ENCODE measurements around the gene C2orf42.

Gene C2orf42

GRCh38 chr2:70122470-70122869 lies 68.3 kb downstream of the C2orf42 start:
- no peaks in the 10 kb centered on the region for H3K9me2 ChIP-seq (replicated peaks; ENCODE audit: low read depth, low read length)
- peaks cover 22% of the 10 kb centered on the region for H3F3A ChIP-seq (ENCODE audit: low read depth)
- TF ChIP-seq EZH2phosphoT487 (IDR thresholded peaks at IDR 0.05; ENCODE audit: borderline replicate concordance) (no peak), CTCF (conservative IDR thresholded peaks at IDR 0.05; ENCODE audit: low read length) (no peak)
- no peaks in the 10 kb centered on the region for H3K9me3 ChIP-seq (ENCODE audit: insufficient read depth, low read depth, low read length)
- H3K79me2 ChIP-seq (ENCODE audit: insufficient read depth, low read length) = peaks cover 9% of the 10 kb centered on the region
- no peaks in the 10 kb centered on the region for H4K20me1 ChIP-seq (ENCODE audit: insufficient read depth, low read length, poor library complexity, severe bottlenecking)
- no peaks in the 10 kb centered on the region for H3K36me3 ChIP-seq (ENCODE audit: insufficient read depth, low read length)
- no peak overlapping the region for H3K4me2 ChIP-seq (ENCODE audit: low read depth, low read length, poor library complexity, severe bottlenecking)
- H3K9ac ChIP-seq (ENCODE audit: low read depth, low read length, poor library complexity, severe bottlenecking) = no peak overlapping the region
- peaks cover 56% of the 10 kb centered on the region for H3K4me1 ChIP-seq (ENCODE audit: insufficient read depth, low read length, poor library complexity, severe bottlenecking)
- no peak overlapping the region for H3K4me3 ChIP-seq (ENCODE audit: low read length, poor library complexity, severe bottlenecking)
- H3K27me3 ChIP-seq (ENCODE audit: insufficient read depth, low read length, poor library complexity, severe bottlenecking) = no peaks in the 10 kb centered on the region
- no peak overlapping the region for H2AFZ ChIP-seq (ENCODE audit: low read length)

- H3K9me2 ChIP-seq (replicated peaks; ENCODE audit: low read depth, low read length) = no peaks in the 10 kb centered on the region
- no peak overlapping the region for H3K9ac ChIP-seq (ENCODE audit: low read depth, low read length, poor library complexity, severe bottlenecking)
- H3K79me2 ChIP-seq (ENCODE audit: insufficient read depth, low read length) = peaks cover 9% of the 10 kb centered on the region
- no peak overlapping the region for H3K4me2 ChIP-seq (ENCODE audit: low read depth, low read length, poor library complexity, severe bottlenecking)
- no peaks in the 10 kb centered on the region for H4K20me1 ChIP-seq (ENCODE audit: insufficient read depth, low read length, poor library complexity, severe bottlenecking)
- H3K4me1 ChIP-seq (ENCODE audit: insufficient read depth, low read length, poor library complexity, severe bottlenecking) = peaks cover 49% of the 10 kb centered on the region
- H2AFZ ChIP-seq (ENCODE audit: low read length) = no peak overlapping the region
- TF ChIP-seq EZH2phosphoT487 (IDR thresholded peaks at IDR 0.05; ENCODE audit: borderline replicate concordance) = no peak
- no peak for TF ChIP-seq CTCF (conservative IDR thresholded peaks at IDR 0.05; ENCODE audit: low read length)
- no peak overlapping the region for H3K4me3 ChIP-seq (ENCODE audit: low read length, poor library complexity, severe bottlenecking)
- no peaks in the 10 kb centered on the region for H3K27me3 ChIP-seq (ENCODE audit: insufficient read depth, low read length, poor library complexity, severe bottlenecking)
- no peaks in the 10 kb centered on the region for H3K9me3 ChIP-seq (ENCODE audit: insufficient read depth, low read depth, low read length)
- H3F3A ChIP-seq (ENCODE audit: low read depth) = peaks cover 22% of the 10 kb centered on the region
- H3K36me3 ChIP-seq (ENCODE audit: insufficient read depth, low read length) = no peaks in the 10 kb centered on the region
Observed at GRCh38 chr2:70121627-70122372, 69.0 kb downstream of the C2orf42 start.

- TF ChIP-seq CTCF (conservative IDR thresholded peaks at IDR 0.05; ENCODE audit: low read length) (no peak), EZH2phosphoT487 (IDR thresholded peaks at IDR 0.05; ENCODE audit: borderline replicate concordance) (no peak)
- no peak overlapping the region for H3K4me2 ChIP-seq (ENCODE audit: low read depth, low read length, poor library complexity, severe bottlenecking)
- no peaks in the 10 kb centered on the region for H3K79me2 ChIP-seq (ENCODE audit: insufficient read depth, low read length)
- peak overlapping the region; percentile 62; the same call in 1 of the 2 replicates for H2AFZ ChIP-seq (ENCODE audit: low read length)
- H3K9ac ChIP-seq (ENCODE audit: low read depth, low read length, poor library complexity, severe bottlenecking) = peak overlapping the region; percentile 43
- peaks cover 22% of the 10 kb centered on the region for H3F3A ChIP-seq (ENCODE audit: low read depth)
- peaks cover 29% of the 10 kb centered on the region for H3K4me1 ChIP-seq (ENCODE audit: insufficient read depth, low read length, poor library complexity, severe bottlenecking)
- H3K4me3 ChIP-seq (ENCODE audit: low read length, poor library complexity, severe bottlenecking) = no peak overlapping the region
- H4K20me1 ChIP-seq (ENCODE audit: insufficient read depth, low read length, poor library complexity, severe bottlenecking) = no peaks in the 10 kb centered on the region
- H3K27me3 ChIP-seq (ENCODE audit: insufficient read depth, low read length, poor library complexity, severe bottlenecking) = no peaks in the 10 kb centered on the region
- H3K9me3 ChIP-seq (ENCODE audit: insufficient read depth, low read depth, low read length) = no peaks in the 10 kb centered on the region
- no peaks in the 10 kb centered on the region for H3K36me3 ChIP-seq (ENCODE audit: insufficient read depth, low read length)
- H3K9me2 ChIP-seq (replicated peaks; ENCODE audit: low read depth, low read length) = no peaks in the 10 kb centered on the region
Observed at GRCh38 chr2:70118798-70119454, 71.9 kb downstream of the C2orf42 start.

Measured in Loucy (cell line).